Measurements from ENCODE around the gene ADAMTSL5.

DNA sequence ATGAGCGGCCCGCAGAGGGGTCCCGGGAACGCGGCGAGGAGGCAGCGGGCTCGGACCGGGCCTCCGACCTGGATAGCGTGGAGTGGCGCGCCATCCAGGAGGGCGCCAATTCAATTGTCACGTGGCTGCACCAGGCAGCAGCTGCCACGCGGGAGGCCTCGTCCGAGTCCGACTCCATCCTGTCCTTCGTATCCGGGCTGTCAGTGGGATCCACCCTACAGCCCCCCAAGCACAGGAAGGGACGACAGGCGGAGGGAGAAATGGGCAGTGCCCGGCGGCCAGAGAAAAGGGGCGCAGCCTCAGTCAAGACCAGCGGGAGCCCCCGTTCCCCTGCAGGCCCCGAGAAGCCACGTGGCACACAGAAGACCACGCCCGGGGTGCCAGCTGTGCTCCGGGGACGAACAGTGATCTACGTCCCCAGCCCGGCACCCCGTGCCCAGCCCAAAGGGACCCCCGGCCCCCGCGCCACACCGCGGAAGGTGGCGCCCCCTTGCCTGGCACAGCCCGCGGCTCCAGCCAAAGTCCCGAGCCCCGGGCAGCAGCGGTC, 44.5 kb downstream of the ADAMTSL5 start:
- no peak for TF ChIP-seq POLR2A (IDR thresholded peaks at IDR 0.05)
- TF ChIP-seq, protein P1, sequence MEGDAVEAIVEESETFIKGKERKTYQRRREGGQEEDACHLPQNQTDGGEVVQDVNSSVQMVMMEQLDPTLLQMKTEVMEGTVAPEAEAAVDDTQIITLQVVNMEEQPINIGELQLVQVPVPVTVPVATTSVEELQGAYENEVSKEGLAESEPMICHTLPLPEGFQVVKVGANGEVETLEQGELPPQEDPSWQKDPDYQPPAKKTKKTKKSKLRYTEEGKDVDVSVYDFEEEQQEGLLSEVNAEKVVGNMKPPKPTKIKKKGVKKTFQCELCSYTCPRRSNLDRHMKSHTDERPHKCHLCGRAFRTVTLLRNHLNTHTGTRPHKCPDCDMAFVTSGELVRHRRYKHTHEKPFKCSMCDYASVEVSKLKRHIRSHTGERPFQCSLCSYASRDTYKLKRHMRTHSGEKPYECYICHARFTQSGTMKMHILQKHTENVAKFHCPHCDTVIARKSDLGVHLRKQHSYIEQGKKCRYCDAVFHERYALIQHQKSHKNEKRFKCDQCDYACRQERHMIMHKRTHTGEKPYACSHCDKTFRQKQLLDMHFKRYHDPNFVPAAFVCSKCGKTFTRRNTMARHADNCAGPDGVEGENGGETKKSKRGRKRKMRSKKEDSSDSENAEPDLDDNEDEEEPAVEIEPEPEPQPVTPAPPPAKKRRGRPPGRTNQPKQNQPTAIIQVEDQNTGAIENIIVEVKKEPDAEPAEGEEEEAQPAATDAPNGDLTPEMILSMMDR (IDR thresholded peaks at IDR 0.05): no peak

Measured in sigmoid colon (tissue), 3 donors.